CD14-positive monocyte (primary cell): ENCODE measurements around the gene ABCC11. TPM values are rescaled to one million over a fixed set of nuclear protein-coding genes. Genes with fewer than 3 reads are reported as not detected.

Experiments
- DNase-seq, 3 donors: peaks; one replicate each; pipeline ENCODE4 v3.0.0-alpha.2; 2011 to 2022
- H2AFZ ChIP-seq: 2 replicates; pipeline ENCODE4 v1.6.0; 2012; ENCODE audit warnings: mild to moderate bottlenecking, low read depth, low read length, inconsistent platforms; ENCODE audit not compliant: insufficient read depth, poor library complexity, severe bottlenecking
- H3K27ac ChIP-seq, 2 donors: 1 replicate in 1 of 2; 2 replicates in 1 of 2; pipeline ENCODE4 v1.5.1; 2012 to 2013; ENCODE audit warnings: low read length in 2 of 2, control low read depth in 1 of 2, inconsistent platforms in 1 of 2, low read depth in 1 of 2, mild to moderate bottlenecking in 1 of 2
- H3K27me3 ChIP-seq, 2 donors: one replicate each; pipeline versions ENCODE4 v1.6.0 to v1.6.1; 2011 to 2013; ENCODE audit warnings: low read length in 2 of 2; ENCODE audit not compliant: control insufficient read depth in 2 of 2, insufficient read depth in 2 of 2
- H3K36me3 ChIP-seq, 2 donors: replicated peaks in 1 of 2; 1 replicate in 1 of 2; 2 replicates in 1 of 2; pipeline versions ENCODE4 v1.5.1 to v1.6.1; 2012 to 2013; ENCODE audit warnings: low read length in 2 of 2, control low read depth in 1 of 2, inconsistent platforms in 1 of 2, mild to moderate bottlenecking in 1 of 2; ENCODE audit not compliant: insufficient read depth in 2 of 2, control insufficient read depth in 1 of 2
- H3K4me1 ChIP-seq, 2 donors: 1 replicate in 1 of 2; 2 replicates in 1 of 2; pipeline versions ENCODE4 v1.5.1 to v1.6.1; 2012 to 2013; ENCODE audit warnings: low read length in 2 of 2, control low read depth in 1 of 2, inconsistent platforms in 1 of 2, mild to moderate bottlenecking in 1 of 2, moderate library complexity in 1 of 2; ENCODE audit not compliant: insufficient read depth in 2 of 2, control insufficient read depth in 1 of 2
- H3K4me2 ChIP-seq: replicated peaks from 2 replicates; pipeline ENCODE3; 2012; ENCODE audit warnings: low read length, moderate library complexity, mild to moderate bottlenecking; ENCODE audit not compliant: poor library complexity, severe bottlenecking; ENCODE audit errors: extremely low read depth
- H3K4me3 ChIP-seq, 3 experiments: fragments of 200-600 bp in 1 of 3; sonication (generic) in 1 of 3; replicated peaks in 1 of 3; 1 replicate in 2 of 3; 2 replicates in 1 of 3; pipeline ENCODE4 v1.5.1; 2011 to 2013; ENCODE audit warnings: low read length in 3 of 3, mild to moderate bottlenecking in 3 of 3, control low read depth in 2 of 3, low read depth in 2 of 3, inconsistent platforms in 1 of 3, moderate library complexity in 1 of 3
- H3K79me2 ChIP-seq: 2 replicates; pipeline ENCODE4 v1.6.0; 2012; ENCODE audit warnings: mild to moderate bottlenecking, control low read depth, inconsistent platforms, low read length, moderate library complexity; ENCODE audit not compliant: insufficient read depth
- H3K9ac ChIP-seq: 2 replicates; pipeline ENCODE4 v1.6.0; 2017; ENCODE audit warnings: low read length, mild to moderate bottlenecking; ENCODE audit not compliant: insufficient read depth, poor library complexity, severe bottlenecking
- H3K9me3 ChIP-seq, 2 donors: replicated peaks in 1 of 2; 1 replicate in 1 of 2; 2 replicates in 1 of 2; pipeline versions ENCODE4 v1.5.1 to v1.6.1; 2012 to 2013; ENCODE audit warnings: low read length in 2 of 2, control low read depth in 1 of 2; ENCODE audit not compliant: control insufficient read depth in 1 of 2, insufficient read depth in 1 of 2
- H4K20me1 ChIP-seq: 2 replicates; pipeline ENCODE4 v1.6.0; 2012; ENCODE audit warnings: mild to moderate bottlenecking, low read length, control low read depth, moderate library complexity; ENCODE audit not compliant: insufficient read depth
- H3K27ac Mint-ChIP-seq, 7 donors: one replicate each; pipeline ENCODE4 v1.8.0; 2020; ENCODE audit warnings: mild to moderate bottlenecking in 7 of 7, mixed read lengths in 7 of 7, moderate library complexity in 6 of 7, inconsistent platforms in 2 of 7
- H3K27me3 Mint-ChIP-seq, 3 donors: one replicate each; pipeline ENCODE4 v1.8.0; 2021 to 2022; ENCODE audit warnings: low read depth in 3 of 3, mild to moderate bottlenecking in 3 of 3, mixed read lengths in 3 of 3, moderate library complexity in 3 of 3, inconsistent platforms in 1 of 3
- H3K36me3 Mint-ChIP-seq, 2 donors: one replicate each; pipeline ENCODE4 v1.8.0; 2020; ENCODE audit warnings: mixed read lengths in 2 of 2, inconsistent platforms in 1 of 2, mild to moderate bottlenecking in 1 of 2
- H3K4me1 Mint-ChIP-seq: one replicate; pipeline ENCODE4 v1.8.0; 2020; ENCODE audit warnings: mild to moderate bottlenecking, mixed read lengths
- H3K4me3 Mint-ChIP-seq, 2 donors: one replicate each; pipeline ENCODE4 v1.8.0; 2020; ENCODE audit warnings: mild to moderate bottlenecking in 2 of 2, mixed read lengths in 2 of 2, moderate library complexity in 1 of 2
- H3K9me3 Mint-ChIP-seq, 7 donors: one replicate each; pipeline ENCODE4 v1.8.0; 2020 to 2022; ENCODE audit warnings: mixed read lengths in 7 of 7, mild to moderate bottlenecking in 6 of 7, moderate library complexity in 6 of 7, inconsistent platforms in 2 of 7
- CTCF ChIP-seq: fragments of 200-600 bp; IDR thresholded peaks from one replicate; pipeline ENCODE4 v1.8.0; 2022; ENCODE audit warnings: antibody characterized with exemption, mild to moderate bottlenecking
- WGBS: methylation state at CpG from one replicate; pipeline ENCODE4 v1.1.5; 2013; ENCODE audit warnings: missing lambda C conversion rate; ENCODE audit not compliant: insufficient coverage; 5-methylcytosine and 5-hydroxymethylcytosine counted together
- intact Hi-C, 2 donors: fragments of 100-400 bp; cut with micrococcal nuclease; formaldehyde crosslinking; loops; one replicate each; pipeline versions ENCODE4 v1.15.0 to v1.15.1; 2023
- polyA plus RNA-seq, 3 donors: library from polyadenylated mRNA; depleted of rRNA in 1 of 3; unstranded in 2 of 3; stranded (reverse) in 1 of 3; fragments of 300-500 nt in 2 of 3; fragments of >200 nt in 1 of 3; fragmentation: Illumina TruSeq in 2 of 3; gene quantifications; 1 replicate in 2 of 3; 2 replicates in 1 of 3; pipeline ENCODE4 v1.2.3, GENCODE V29; 2012 to 2021

Gene ABCC11
- polyA plus RNA-seq, 3 donors: 0.03 TPM; not detected in 2

DNA sequence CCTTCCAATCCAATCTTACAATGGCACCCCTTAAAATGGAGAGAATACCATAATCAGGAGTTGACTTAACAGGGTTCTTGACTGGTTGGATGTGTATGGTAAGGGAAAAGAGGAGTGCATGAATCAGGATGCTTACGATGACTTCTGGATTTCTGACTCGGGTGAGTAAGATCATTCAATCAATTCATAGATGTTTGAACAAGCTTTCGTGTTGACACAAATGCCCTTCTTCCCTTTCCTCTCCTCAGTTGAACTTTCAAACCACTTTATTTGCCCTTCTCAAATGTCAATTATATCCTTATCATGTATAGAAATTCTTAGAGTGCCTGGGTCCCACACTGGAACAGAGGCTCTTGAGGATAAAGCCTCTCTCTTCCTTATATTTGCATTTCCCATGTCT lies 117.4 kb downstream of the ABCC11 start:
- no peaks in the 10 kb centered on the region for H3K4me1 Mint-ChIP-seq
- H3K27ac Mint-ChIP-seq: no peak overlapping the region
- Histone ChIP-seq H3K36me3 (no peaks in the 10 kb centered on the region), H3K4me1 (no peaks in the 10 kb centered on the region), H3K9ac (no peak overlapping the region), H3K27ac (no peak overlapping the region), H3K4me2 (no peak overlapping the region), H3K27me3 (no peaks in the 10 kb centered on the region), H3K9me3 (no peaks in the 10 kb centered on the region), H2AFZ (no peak overlapping the region), H4K20me1 (no peaks in the 10 kb centered on the region), H3K4me3 (no peak overlapping the region), H3K79me2 (no peaks in the 10 kb centered on the region)
- intact Hi-C loops: no loop called here
- no peaks in the 10 kb centered on the region for H3K9me3 Mint-ChIP-seq
- H3K4me3 Mint-ChIP-seq: no peak overlapping the region
- 81% methylated on average over 2 of the region's 3 CpGs for WGBS
- H3K27me3 Mint-ChIP-seq: peaks cover 6 to 15% (median 10%) of the 10 kb centered on the region in 3 donors
- DNase-seq: no peak
- H3K36me3 Mint-ChIP-seq: no peaks in the 10 kb centered on the region
- TF ChIP-seq CTCF: no peak

GRCh38 chr16:48128769-48129168 lies 118.6 kb downstream of the ABCC11 start:
- H3K9me3 Mint-ChIP-seq: peaks cover 0 to 2% (median 0%) of the 10 kb centered on the region in 7 donors
- no peak overlapping the region for H3K4me3 ChIP-seq
- no peaks in the 10 kb centered on the region for H3K36me3 ChIP-seq
- no peak overlapping the region for H3K4me2 ChIP-seq
- peaks cover 6 to 14% (median 12%) of the 10 kb centered on the region in 3 donors for H3K27me3 Mint-ChIP-seq
- no peak overlapping the region for H2AFZ ChIP-seq
- no peaks in the 10 kb centered on the region for H3K9me3 ChIP-seq
- DNase-seq: no peak
- H3K79me2 ChIP-seq: no peaks in the 10 kb centered on the region
- TF ChIP-seq CTCF: no peak
- no peak overlapping the region for H3K27ac Mint-ChIP-seq
- no peak overlapping the region for H3K4me3 Mint-ChIP-seq
- no peak overlapping the region for H3K9ac ChIP-seq
- H3K4me1 Mint-ChIP-seq: no peaks in the 10 kb centered on the region
- H4K20me1 ChIP-seq: no peaks in the 10 kb centered on the region
- intact Hi-C loops: no loop called here
- H3K27me3 ChIP-seq: no peaks in the 10 kb centered on the region
- H3K27ac ChIP-seq: no peak overlapping the region
- 100% methylated on average over 1 of the region's 2 CpGs for WGBS
- no peaks in the 10 kb centered on the region for H3K4me1 ChIP-seq
- H3K36me3 Mint-ChIP-seq: no peaks in the 10 kb centered on the region
